8988T (cell line): Measurements from ENCODE around the gene GAS1.

Source experiments
- DNase-seq: peaks from one replicate; pipeline ENCODE4 v3.0.0; 2011

Gene GAS1

GRCh38 chr9:86962692-86963091, 15.4 kb upstream of the GAS1 start:
- no peak for DNase-seq

GRCh38 chr9:86960938-86961337, 13.6 kb upstream of the GAS1 start:
- DNase-seq: no peak

- DNase-seq: no peak
Observed at GRCh38 chr9:86958203-86958602, 10.9 kb upstream of the GAS1 start.

- DNase-seq: no peak
Observed at GRCh38 chr9:86955561-86955960, 8.3 kb upstream of the GAS1 start.

- DNase-seq: no peak
Observed at GRCh38 chr9:86955042-86955441, 7.7 kb upstream of the GAS1 start.

GRCh38 chr9:86953181-86953580, 5.9 kb upstream of the GAS1 start:
- no peak for DNase-seq

- peak; percentile 38 for DNase-seq
Observed at GRCh38 chr9:86948074-86948929, 996 bp upstream of the GAS1 start.

- peak; percentile 73 for DNase-seq
Observed at GRCh38 chr9:86946201-86947145, 833 bp downstream of the GAS1 start.

GRCh38 chr9:86945728-86946200, 1.5 kb downstream of the GAS1 start:
- no peak for DNase-seq

- no peak for DNase-seq
Observed at GRCh38 chr9:86944796-86945727, 2.2 kb downstream of the GAS1 start.

GRCh38 chr9:86943201-86944113, 3.8 kb downstream of the GAS1 start:
- no peak for DNase-seq

- DNase-seq: no peak
Observed at GRCh38 chr9:86942281-86943200, 4.8 kb downstream of the GAS1 start.

- DNase-seq: no peak
Observed at GRCh38 chr9:86941197-86941596, 6.1 kb downstream of the GAS1 start.

- no peak for DNase-seq
Observed at GRCh38 chr9:86940774-86941173, 6.5 kb downstream of the GAS1 start.

GRCh38 chr9:86939891-86940290, 7.4 kb downstream of the GAS1 start:
- DNase-seq: no peak

- no peak for DNase-seq
Observed at GRCh38 chr9:86939321-86939720, 8.0 kb downstream of the GAS1 start.

GRCh38 chr9:86938780-86939179, 8.5 kb downstream of the GAS1 start:
- DNase-seq: no peak

- DNase-seq: no peak
Observed at GRCh38 chr9:86926145-86926544, 21.2 kb downstream of the GAS1 start.

GRCh38 chr9:86925686-86926085, 21.6 kb downstream of the GAS1 start:
- DNase-seq: no peak

GRCh38 chr9:86924206-86924605, 23.1 kb downstream of the GAS1 start:
- DNase-seq: no peak
